SK-N-SH treated with all-trans-retinoic acid at 6 μM for 48 hours (cell line): ENCODE data around the gene ADAMTS20.

ENCODE experiments used
- CSRNP3 ChIP-seq: fragments of 250-450 bp; sonication (Bioruptor Pico); IDR thresholded peaks from 2 replicates; pipeline ENCODE4 v1.5.1; 2021; ENCODE audit warnings: mild to moderate bottlenecking, moderate library complexity
- PATZ1 ChIP-seq: fragments of 250-450 bp; sonication (Bioruptor Pico); IDR thresholded peaks from 2 replicates; pipeline ENCODE4 v1.8.0; 2020; ENCODE audit warnings: mild to moderate bottlenecking, moderate library complexity, borderline replicate concordance
- PPARA ChIP-seq: fragments of 250-450 bp; sonication (Bioruptor Pico); IDR thresholded peaks from 2 replicates; pipeline ENCODE4 v1.5.0; 2020; ENCODE audit warnings: mild to moderate bottlenecking, borderline replicate concordance
- SNAI2 ChIP-seq: fragments of 250-450 bp; sonication (Bioruptor Pico); IDR thresholded peaks from 2 replicates; pipeline ENCODE4 v1.5.0; 2020; ENCODE audit warnings: mild to moderate bottlenecking, moderate library complexity
- ZNF70 ChIP-seq: fragments of 450-650 bp; formaldehyde crosslinking; IDR thresholded peaks from 2 replicates; pipeline ENCODE4 v1.5.0; 2020; ENCODE audit warnings: mild to moderate bottlenecking, moderate library complexity

DNA sequence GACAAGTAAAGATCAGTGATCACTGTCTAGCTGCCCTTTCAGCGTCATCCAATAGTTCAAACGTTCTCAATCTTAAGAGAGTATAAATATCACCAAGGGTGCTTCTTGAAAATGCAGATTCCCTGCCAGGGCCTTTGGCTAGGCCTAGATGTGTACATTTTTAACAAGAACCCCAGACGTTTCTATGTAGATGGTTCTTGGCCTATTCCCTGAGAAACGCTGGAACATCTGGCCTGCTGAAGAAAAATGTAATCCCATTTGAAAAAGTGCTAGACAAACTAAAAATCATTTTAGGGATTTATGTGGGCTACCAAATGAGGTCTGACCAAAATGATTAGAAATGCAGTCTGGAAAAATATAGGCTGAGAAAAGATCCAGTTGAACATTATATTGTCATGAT, 231.7 kb downstream of the ADAMTS20 start:
- TF ChIP-seq PPARA (CRISPR knock-in tag) = no peak
- TF ChIP-seq CSRNP3 (CRISPR knock-in tag) = no peak
- TF ChIP-seq ZNF70 = no peak
- TF ChIP-seq SNAI2 (CRISPR knock-in tag) = no peak
- no peak for TF ChIP-seq PATZ1 (CRISPR knock-in tag)
